Putamen (tissue), 1 donor: ENCODE measurements around the gene TRNAU1AP.
"Not testable (repeated sequence)": the region's sequence is repeated elsewhere in the genome, so short reads cannot be mapped to it uniquely, and the experiment has no call there.

Experiments used
- DNase-seq: peaks from one replicate; pipeline ENCODE4 v3.0.0-alpha.2; 2016; ENCODE audit warnings: low spot score

Gene TRNAU1AP

GRCh38 chr1:28521502-28522164 is 31.3 kb upstream of the TRNAU1AP start:
- DNase-seq, result no peak

DNA sequence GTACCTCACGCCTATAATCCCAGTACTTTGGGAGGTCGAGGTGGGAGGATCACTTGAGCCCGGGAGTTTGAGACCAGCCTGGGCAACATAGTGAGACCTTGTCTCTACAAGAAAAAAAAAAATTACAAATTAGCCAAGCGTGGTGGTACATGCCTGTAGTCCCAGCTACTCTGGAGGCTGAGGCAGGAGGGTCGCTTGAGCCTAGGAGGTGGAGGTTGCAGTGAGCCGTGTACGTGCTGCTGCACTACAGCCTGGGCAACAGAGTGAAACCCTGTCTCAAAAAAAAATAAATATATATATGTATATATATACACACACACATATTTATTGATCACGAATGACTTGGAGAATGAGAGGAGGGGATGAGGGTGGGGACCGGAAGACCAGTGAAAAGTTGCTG is 30.3 kb upstream of the TRNAU1AP start:
- DNase-seq, result not testable (repeated sequence)

DNA sequence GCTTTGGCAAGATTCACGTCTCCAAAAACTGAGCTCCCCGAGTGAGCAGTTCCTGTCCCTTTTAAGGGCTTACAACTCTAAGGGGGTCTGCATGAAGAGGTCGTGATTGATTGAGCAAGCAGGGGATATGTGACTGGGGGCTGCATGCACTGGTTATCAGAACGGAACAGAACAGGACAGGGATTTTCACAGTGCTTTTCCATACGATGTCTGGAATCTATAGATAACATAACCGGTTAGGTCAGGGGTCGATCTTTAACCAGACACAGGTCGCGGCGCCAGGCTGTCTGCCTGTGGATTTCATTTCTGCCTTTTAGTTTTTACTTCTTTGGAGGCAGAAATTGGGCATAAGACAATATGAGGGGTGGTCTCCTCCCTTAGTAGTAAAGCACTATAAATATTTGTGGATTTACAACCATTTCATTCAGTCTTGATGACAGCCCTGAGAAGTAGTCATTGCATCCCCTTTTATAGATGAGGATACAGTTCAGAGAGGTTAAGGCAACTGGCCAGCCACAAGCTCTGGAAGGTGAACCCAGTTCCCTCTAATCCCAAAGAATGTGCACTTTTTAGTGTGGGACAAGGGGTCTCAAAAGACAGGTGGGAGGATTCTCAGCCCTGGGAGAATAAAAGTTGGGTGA is 27.8 kb upstream of the TRNAU1AP start:
- DNase-seq, result not testable (repeated sequence)

- DNase-seq, result no peak
Observed at GRCh38 chr1:28526886-28527285, 26.0 kb upstream of the TRNAU1AP start.

DNA sequence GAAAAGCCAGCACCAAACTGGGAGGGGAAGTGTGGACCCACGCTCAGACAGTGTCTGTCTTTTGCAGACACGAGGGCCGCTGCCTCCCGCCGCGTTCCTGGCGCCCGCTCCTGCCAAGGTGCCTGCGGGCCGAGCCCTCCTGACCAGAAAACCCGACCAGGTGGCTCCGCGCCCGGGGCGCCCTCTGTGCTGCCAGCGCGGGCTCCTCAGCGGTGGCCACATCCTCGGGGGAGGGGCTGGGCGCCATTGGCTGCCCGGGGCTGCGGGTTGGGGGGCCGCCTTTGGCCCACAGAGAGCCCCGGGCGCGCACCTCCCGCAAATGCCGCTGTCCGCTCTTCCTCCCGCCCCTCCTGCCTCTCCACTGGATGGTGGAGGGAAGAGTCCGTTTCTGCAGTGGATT is 22.4 kb upstream of the TRNAU1AP start:
- DNase-seq, result no peak

DNA sequence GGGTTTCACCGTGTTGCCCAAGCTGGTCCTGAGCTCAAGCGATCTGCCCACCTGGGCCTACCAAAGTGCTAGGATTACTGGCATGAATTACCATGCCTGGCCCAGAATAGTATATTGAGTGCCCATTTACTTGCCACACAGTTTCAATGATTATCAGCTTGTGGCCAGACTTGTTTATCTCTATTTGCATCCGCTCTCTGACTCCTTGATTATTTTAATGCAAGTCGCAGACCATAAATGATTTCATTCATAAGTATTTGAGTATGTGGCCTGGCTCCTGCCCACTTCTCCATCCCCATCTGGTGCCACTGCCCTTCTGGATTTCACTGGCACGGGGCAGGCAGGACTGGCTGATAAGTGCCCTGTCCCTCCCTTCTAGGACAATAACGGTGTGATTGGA is 18.2 kb upstream of the TRNAU1AP start:
- no peak for DNase-seq

DNA sequence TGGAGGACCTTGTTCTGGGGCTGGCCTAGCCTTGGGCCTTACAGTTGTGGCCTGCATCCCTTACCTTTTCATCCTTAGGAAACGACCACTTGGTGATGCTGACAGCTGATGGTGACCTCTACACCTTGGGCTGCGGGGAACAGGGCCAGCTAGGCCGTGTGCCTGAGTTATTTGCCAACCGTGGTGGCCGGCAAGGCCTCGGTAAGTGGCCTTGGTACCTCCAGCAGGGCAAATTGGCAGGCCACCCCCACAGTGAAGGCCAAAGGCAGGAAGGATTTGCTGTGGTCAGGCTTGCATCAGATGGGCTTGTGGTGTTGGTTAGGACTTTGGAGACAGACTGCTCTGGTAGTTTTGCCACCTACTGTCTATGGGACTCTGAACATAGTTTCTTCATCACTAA is 17.7 kb upstream of the TRNAU1AP start:
- no peak for DNase-seq

- DNase-seq, result no peak
Observed at GRCh38 chr1:28537457-28538199, 15.3 kb upstream of the TRNAU1AP start.

GRCh38 chr1:28538286-28538685 is 14.6 kb upstream of the TRNAU1AP start:
- DNase-seq, result no peak

GRCh38 chr1:28540651-28541050 is 12.2 kb upstream of the TRNAU1AP start:
- no peak for DNase-seq

DNA sequence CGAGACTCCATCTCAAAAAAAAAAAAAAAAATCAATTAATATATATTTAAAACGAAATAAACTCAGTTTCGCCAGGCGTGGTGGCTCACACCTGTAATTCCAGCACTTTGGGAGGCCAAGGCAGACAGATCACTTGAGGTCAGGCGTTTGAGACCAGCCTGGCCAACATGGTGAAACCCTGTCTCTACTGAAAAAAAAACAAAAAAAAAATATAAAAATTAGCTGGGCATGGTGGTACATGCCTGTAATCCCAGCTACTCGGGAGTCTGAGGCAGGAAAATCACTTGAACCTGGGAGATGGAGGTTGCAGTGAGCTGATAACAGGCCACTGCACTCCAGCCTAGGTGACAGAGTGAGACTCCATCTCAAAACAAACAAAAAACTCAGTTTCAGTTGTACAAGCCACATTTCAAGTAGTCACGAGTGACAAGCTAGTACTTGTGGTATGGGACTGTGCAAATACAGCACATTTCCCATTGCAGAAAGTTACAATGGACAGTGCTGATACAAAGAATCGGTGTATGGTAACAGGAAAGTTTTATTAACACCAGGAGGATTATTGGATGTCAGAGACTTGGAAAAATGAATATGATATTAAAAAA is 11.4 kb upstream of the TRNAU1AP start:
- not testable (repeated sequence) for DNase-seq

GRCh38 chr1:28545246-28545628 is 7.6 kb upstream of the TRNAU1AP start:
- no peak for DNase-seq

DNA sequence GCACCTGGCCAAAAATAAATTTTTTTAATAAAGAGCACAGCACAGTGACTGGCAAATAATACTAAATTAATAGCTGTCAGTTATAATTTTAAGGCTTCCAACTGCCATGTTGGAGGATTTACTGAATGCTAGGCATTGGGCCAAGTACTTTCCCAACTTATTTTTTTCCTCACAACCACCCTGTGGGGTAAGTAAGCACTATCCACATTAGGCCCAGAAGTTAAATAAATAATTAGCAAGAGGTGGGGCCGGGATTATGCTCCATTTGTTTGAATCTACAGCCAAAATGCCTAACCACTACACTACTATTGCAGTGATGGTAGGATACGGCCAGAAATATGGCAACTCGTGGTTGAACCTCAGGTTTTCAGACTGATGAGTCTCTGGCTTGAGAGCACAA is 4.6 kb upstream of the TRNAU1AP start:
- DNase-seq, result no peak

GRCh38 chr1:28551381-28551780 is 1.5 kb upstream of the TRNAU1AP start:
- DNase-seq, result no peak

- DNase-seq, result no peak
Observed at GRCh38 chr1:28560886-28561285, 8.0 kb downstream of the TRNAU1AP start.

DNA sequence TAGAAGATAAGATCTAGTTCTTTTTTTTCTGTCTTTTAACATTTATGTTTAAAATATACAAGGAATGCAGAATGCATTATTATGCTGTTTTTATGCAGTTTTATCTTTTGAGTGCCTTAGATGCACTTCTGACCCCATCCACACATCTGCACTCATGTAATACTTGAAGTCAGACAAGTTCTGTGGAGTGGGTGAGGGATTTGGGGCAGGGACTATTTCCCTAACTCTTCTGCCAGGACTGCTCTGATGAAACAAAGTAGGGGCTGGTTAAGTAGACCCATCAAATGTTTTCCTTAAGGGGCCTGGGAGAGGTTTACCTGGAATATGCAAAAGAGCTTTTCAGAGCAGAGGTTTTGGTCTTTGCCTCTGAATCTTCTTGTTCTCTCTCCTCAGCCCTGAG is 11.4 kb downstream of the TRNAU1AP start:
- DNase-seq, result no peak

DNA sequence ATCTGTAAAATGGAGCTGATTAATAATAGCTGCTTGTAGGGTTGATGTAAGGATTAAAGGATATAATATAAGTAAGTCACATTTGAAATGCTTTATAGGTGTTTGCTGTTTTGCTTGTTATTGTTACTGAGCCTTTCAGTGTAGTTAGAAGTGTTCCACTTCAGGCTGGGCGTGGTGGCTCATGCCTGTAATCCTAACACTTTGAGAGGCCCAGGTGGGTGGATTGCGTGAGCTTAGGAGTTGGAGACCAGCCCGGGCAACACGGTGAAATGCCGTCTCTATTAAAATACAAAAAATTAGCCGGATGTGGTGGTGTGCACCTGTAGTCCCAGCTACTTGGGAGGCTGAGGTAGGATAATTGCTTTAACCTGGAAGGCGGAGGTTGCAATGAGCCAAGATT is 12.2 kb downstream of the TRNAU1AP start:
- no peak for DNase-seq

GRCh38 chr1:28565726-28566125 is 12.8 kb downstream of the TRNAU1AP start:
- no peak for DNase-seq

- no peak for DNase-seq
Observed at GRCh38 chr1:28566931-28567330, 14.0 kb downstream of the TRNAU1AP start.

DNA sequence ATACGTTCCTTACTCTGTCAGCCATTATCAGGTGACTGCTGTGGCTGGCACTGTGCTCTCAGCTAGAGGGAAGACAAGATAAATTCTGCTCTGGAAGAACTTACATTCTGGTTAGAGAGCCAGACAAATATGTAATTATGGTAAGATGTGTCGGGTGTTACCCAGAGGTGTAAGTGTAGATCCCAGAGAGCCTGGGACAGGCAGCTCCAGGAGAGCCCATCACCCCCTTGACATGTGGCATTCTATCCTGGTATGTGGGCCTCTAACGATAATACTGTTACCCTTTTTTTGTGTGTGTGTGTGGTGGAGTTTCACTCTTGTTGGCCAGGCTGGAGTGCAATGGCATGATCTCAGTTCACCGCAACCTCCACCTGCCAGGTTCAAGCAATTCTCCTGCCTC is 19.0 kb downstream of the TRNAU1AP start:
- no peak for DNase-seq

- not testable (repeated sequence) for DNase-seq
Observed at GRCh38 chr1:28572891-28573290, 20.0 kb downstream of the TRNAU1AP start.

GRCh38 chr1:28573564-28573963 is 20.7 kb downstream of the TRNAU1AP start:
- no peak for DNase-seq
